Activated T-cell treated with anti-CD3 and anti-CD28 coated beads for 1 hour (primary cell): Measurements from ENCODE around the gene TPCN1.

Experiments used
- DNase-seq: peaks from one replicate; pipeline ENCODE4 v3.0.0-alpha.2; 2020; ENCODE audit warnings: low read depth

Gene TPCN1

DNA sequence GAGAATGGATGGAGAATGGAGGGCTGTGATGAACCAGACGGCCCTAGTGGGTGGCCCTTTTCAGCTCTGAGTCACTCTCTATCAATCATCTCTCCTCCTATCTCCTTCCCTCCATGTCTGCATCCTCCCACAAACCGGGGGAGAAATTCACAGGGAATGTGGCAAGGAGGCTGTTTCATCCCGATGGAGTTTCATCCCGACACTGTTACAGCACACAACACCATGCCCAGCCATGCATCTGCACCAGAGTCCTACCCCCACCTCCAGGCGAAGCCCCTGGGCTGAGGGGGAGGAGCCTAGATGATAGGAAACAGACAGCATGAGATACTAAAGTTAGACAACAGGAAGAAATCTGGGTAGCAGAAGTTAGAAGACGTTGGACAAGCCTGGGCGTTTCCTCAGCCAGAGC lies 92.9 kb downstream of the TPCN1 start:
- DNase-seq = no peak

DNA sequence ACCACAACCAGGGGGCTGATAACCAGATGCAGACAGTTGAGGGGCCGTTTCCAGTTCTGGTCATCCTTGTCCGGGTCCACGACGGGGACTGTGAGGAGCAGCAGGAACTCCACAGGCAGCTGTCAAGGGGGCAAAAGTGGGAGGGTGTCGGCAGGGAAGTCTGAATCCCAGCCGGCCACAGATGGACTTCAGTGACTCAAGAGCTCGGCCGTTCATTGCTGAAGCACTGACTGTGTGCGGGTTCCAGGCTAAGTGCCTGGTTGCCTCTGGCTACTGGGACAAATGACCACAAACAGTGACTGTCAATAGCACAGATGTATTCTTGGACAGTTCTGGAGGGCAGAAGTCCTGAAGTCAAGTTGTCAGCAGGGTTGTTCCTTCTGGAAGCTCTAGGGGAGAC lies 94.1 kb downstream of the TPCN1 start:
- DNase-seq = no peak

DNA sequence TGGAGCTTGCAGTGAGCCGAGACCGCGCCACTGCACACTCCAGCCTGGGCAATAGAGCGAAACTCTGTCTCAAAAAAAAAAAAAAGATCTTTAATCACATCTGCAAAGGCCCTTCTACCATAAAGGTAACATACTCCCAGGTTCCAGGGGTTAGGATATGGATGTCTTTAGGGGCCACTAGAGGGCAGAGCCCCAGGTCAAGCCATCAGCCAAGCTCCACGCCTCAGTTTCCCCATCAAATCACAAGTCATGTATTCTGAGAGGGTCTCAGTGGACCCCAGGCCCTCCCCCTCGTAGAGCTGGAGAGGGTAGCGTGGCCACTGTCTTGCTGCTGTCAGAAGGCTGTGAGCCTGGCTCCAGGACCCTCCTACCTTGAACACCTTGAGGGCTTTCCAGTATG lies 94.9 kb downstream of the TPCN1 start:
- no peak for DNase-seq

DNA sequence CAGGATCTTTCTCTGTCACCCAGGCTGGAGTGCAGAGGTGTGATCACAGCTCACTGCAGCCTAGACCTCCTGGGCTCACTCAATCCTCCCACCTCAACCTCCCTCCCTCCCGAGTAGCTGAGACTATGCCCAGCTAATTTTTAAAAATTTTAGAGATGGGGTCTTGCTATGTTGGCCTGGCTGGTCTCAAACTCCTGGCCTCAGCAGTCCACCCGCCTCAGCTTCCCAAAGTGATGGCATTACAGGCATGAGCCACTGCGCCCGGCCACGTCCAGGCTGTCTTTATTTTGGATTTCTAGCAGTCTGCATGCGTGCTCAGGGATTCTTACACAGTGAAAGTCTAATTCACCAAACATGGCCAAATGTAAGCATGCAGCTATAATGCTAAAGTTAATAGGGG lies 95.9 kb downstream of the TPCN1 start:
- DNase-seq = no peak

DNA sequence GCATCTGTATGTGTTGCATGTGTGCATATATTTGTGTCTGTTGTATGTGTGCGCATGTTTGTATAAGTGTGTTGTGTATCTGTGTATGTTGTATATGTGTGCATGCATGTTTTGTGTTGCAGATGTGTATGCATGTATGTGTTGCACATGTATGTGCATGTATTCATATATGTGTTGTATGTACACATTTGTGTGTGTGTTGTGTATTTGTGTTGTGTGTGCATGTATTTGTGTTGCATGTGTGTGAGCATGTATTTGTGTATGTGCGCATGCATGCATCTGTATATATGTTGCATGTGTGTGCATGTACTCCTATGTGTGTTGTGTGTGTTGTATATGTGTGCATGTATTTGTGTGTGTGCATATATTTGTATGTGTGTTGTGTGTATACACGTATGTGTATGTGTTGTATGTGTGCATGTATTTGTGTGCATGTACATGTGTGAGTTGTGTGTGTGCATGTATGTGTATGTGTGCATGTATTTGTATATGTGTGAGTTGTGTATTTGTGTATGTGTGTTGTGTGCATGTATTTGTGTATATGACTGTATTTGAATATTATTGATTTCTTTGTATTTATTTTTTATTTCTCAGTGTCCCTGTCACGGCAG lies 96.9 kb downstream of the TPCN1 start:
- no peak for DNase-seq

DNA sequence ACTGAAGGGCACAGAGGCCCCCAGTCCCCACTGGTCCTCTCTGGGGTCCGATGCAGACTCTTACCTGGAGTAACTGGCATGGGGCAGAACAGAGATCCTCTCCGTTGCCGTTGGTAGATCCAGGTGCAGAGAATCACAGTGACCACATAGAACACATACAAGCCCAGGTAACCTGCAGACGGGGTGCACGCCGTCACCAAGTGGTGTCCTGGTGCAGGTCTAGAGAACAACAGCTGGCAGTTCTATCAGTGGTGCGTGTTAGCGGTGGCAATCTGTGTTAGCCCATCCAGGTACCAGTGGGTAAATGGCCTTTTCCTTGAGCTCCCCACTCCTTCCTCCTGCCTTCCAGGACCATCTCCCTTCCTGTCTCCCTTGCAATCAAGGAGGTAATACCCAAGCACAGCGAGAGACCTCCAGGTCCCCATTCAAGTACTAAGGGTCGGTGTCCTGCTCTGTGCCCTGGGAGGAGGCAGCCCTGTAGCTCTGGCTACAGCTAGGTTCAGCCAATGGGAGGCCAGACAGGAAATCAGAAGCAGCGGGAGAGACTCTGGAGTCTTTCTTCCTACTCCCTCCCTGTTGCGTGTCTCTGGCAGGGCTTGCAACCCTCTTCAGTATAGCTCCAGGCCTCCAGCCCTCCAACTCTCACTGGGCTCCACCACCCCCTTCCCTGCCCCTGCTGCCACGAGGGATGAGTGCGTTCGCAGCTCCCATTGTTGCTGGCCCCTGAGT lies 97.8 kb downstream of the TPCN1 start:
- no peak for DNase-seq

DNA sequence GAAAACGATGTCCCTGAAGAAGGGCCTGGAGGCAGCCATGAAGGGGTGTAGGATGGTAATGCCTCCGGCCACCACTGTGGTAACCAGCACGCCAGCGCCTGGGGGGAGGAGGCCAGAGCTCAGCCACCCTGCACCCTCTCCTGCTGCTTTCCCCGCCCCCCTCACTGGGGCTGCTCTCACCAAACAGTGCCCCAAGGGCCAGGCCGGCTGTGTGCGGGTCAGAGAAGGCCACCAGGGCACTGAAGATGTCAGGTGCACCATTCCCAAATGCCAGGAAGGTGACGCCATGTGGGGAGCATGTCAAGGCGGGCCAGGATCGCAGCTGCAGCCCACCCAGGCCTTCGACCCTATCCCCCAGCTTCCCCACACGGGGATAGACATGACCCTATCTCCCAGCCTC lies 99.1 kb downstream of the TPCN1 start:
- no peak for DNase-seq

DNA sequence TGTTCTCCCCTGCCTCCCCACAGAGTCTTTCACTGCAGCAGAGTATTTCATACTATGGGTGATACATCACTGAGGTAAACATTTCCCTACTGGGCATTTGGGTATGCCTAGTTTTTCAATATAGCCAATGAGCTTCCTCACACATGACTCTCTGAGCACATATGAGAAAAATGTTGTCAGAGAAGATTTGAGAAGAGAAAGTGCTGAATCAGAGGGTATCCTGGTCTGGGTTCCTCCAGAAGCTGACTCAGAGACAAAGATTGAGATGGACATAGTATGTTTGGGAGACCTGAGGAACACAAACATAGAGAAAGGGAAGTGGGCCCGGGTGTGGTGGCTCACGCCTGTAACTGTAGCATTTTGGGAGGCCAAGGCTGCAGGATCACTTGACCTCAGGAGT lies 101.1 kb downstream of the TPCN1 start:
- DNase-seq = no peak

DNA sequence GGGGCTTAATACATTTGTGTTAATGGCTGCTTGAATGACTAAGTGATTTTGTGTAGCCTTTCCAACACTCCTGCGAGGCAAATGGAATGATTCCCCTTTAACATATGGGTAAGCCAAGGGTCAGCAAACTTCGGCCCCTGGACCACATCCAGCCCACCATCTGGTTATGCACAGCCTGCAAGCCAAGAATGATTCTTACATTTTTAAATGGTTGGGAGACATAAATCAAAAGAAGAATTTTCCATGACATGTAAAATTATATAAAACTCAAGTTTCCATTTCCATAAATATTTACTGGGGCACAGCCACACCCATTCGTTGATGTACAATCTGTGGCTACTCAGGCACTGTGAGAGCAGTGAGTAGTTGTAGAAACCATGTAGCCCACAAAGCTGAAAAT lies 104.7 kb downstream of the TPCN1 start:
- DNase-seq = no peak

DNA sequence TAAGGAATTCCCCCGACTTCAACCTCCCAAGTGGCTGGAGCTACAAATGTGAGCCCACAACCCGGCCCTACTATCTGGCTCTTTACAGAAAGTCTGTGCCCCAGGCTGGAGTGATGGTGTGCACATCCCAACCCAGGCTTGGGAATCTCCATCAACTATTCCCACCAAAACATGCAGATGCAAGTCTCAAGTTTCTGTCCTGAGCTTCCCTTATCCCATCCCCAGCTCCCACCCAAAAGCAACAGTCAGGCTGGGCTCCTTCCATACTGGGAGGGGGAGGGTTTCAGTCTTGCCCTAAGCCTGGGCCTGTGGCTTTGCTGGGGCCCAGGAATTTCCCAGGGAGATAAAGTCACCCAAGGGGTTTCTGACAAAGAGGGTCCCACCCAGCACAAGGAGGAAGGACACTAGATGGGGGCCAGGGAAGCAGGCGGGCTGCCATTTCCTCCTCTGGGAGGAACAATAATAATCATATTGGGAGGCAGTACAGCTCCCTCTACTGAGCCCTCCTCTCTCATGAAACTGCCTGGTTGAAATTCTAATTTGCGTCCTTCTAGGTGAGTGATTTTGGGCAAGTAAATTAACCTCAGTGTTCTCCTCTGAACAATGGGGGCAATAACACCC lies 105.6 kb downstream of the TPCN1 start:
- DNase-seq = no peak

DNA sequence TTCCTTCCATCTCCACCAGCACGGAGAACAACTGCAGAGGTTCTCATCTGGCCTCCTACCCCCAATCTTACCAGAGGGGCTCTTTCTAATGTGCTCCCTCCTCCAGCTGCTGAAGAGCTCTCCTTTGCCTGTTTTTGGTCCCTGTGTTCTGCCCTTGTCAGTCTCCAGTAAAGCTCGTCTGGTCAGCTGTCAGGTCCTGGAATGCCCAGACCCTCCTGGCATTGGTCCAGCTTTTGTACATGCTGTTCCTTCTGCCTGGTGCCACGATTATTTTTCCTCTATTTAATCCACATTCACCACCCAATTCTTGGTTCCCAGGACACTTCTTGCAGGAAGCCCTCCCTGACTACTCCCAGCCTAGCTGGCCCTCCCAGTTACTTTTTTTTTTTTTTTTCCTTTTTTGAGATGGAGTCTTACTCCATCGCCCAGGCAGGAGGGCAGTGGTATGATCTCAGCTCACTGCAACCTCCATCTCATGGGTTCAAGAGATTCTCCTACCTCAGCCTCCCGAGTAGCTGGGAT lies 107.2 kb downstream of the TPCN1 start:
- DNase-seq = no peak

DNA sequence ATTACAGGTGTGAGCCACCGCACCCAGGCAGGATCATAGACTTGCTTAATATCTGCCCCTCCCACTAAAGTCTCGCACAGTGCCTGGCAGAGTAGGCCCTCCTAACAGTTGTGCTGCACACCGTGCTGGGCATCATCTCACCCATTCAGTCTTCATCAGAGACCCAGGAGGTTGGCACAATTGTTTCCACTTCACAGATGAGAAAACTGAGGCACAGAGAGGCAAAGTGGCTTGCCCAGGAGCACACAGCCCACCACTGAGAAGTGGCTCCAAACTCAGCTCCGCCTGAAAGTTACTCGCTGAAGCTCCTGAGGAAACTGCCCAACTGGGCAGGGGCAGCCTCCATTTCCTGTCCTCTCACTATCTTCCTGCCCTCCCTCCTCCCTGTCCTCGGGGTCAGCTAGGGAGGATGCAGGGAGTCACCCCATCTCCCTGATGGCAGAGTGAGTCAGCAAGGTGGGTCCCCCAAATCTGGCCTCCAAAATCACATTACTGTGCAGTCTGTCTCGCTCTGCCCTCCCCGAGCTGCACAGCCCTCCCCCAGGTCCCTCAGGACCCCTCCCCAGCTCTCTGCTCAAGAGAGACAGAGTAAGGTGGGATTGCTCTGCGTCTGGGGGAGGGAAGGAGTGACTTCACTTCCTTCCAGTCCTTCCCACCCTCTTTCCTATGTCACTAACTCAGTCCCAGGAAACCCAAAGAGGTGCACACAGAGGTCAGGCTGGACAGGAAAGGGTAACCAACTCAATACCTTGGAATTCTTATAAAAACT lies 107.9 kb downstream of the TPCN1 start:
- no peak for DNase-seq

DNA sequence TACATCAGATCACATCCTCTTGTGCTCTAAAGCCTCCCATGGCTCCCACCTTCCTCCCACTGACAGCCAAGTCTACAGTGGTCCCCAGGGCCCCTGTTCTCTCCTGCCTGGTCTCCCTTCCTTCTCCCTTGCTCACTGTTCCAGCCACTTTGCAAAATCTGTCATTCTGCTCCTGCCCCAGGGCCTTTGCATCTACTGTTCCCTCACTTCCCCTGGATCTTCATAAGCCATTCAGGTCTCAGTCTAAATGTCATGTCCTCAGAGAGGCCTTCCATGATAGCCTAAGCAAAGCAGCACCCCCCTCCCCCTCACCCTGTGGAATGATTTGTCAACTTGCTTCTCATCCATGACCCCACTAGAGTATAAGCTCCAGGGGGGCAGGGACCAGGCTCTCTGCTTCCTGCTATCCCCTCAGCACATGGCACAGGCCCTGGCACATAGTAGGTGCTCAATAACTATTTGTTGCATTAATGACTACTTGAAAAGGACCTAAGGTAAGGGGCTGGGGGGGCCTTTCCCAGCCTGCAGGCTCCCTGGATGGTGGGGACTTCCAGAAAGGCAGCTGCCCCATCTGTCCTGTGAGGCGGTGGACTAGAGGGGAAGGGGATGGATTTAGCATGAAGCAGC lies 108.6 kb downstream of the TPCN1 start:
- DNase-seq = no peak

DNA sequence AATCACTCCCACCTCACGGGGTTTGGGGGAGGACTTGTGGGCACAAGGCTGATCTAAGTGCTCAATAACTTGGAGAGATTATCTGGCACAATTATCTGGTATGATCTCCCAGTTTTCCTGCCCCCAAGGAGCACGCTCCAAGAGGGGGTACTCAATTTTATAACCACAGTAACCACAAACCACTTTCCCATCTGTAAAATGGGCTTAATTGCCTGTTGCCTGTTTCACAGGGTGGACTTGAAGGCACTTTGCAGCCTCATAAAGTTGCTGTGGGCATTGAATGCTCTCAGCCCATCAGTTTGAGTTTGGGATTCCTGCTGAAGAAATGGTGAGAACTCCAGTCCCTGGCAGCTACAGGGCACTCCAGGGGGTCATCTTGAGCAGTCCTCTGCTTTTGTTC lies 109.2 kb downstream of the TPCN1 start:
- DNase-seq = no peak

DNA sequence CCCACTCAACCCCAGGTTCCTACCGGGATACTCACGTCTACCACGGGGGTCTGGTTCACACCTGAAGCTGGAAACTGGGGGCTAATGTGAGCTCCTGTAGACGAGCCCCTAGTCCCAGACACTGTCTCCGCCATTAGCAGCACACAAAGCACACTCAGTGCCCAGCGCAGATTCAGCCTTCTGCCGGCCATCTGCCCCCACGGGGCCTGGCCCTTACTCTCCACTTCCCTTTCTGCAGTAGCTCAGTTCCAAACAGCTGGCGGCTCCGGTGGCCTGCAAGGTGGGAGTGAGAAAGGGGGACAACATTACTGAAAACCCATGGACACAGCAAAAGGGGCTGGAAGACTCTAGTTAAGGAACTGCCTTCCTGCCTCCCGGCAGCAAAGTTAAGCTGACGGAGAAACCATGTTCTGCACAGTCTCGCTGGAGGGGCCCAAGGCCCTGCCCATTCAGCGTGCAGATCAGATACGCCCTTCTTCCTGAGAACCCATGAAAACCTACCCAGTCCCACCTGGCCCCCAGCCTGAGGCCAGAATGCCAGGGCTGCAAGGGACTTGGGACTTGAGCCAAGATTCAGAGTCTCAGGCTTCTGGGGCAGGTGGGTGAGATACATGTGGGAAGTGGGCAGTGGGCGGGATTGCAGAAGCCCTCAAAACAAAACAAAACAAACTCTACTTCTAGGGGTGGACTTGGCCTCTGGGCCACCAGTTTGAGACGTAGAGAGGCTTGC lies 111.6 kb downstream of the TPCN1 start:
- DNase-seq = no peak

DNA sequence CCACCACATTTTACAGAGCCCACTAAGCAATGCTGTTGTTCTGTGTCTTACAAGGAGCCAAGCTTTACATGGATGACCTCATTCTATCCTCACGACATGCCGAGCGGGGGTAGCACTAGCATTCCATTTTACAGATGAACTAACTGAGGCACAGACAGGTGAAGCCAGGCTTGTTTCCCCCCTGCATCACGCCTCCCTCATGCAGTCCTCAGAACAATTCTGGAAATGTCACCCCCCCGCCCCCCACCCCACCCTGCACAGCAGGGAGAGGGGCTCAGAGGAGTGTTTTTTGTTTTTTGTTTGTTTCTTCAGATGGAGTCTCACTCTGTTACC lies 112.1 kb downstream of the TPCN1 start:
- no peak for DNase-seq

DNA sequence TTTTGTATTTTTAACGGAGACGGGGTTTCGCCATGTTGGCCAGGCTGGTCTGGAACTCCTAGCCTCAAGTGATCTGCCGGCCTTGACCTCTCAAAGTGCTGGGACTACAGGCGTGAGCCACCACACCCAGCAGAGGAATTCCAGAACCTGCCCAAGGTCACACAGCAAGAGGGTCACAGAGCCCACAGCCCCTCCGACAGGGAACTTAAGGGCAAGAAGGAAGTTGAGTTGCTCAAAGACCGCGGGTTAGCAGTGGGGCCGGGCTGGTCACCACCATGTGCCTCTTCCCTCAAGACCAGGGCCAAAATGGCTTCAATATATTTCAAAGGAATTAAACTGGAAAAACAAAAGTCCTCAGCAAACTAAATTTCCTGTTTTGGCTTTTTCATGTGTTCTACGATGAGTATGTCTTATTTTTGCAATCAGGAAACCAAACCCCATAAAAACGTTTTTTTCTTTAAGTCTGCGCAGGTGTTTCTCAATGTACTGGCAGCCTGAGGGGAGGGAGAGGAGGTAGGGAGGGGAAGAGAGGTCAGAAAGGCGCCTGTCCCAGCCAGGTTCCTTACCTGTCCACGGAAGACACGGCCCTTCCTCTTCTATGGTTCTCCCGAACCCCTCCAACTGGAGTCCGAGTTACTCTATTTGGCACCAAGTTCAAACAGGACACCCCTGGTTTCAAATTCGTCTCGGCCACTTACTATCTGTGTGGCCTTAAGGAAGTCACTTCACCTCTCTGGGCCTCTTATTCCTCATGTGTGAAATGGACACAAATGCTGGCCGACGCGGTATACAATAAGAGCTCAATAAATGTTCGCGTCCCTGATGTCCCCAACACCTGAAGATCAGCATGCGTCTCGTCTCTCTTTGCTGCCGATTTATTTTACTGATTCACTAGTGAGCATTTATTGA lies 112.9 kb downstream of the TPCN1 start:
- no peak for DNase-seq

DNA sequence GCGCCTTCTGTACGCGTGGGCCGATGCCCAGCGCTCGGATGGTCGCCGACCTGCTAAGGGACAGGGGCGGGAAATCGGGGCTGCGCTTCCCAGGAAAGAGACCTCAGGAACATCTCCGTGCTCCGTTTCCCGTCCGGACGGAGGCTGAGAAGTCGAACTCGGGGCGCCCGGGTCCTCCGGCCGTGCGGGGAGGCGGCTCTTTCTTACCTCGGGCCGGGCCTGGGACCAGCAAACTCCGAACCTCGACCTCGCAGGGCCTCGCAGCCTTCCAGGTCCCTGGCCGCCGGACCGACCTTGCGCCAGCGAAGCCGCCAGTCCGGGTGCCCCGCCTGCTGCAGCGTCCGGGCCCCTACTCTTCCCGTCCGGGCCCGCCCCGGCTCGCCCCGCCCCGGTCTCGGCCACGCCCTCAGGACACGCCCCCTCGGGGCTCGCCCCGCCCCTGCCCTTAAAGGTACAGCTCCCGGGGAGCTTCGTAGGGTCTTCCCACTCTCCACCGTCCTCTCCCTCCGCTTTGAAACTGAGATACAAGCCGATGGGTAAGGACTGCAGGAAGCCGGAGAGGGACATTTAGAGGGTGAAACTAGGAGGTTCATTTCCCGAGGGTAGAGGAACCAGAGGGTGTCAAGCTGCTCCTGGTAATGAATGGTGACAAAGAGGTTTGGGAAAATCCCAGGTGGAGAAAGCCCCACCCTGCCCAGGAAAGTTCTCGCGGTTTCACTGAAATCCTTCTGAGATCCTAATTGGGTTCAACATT lies 113.7 kb downstream of the TPCN1 start, which contains the start of gene SLC8B1:
SLC8B1 (minus strand) TSS at position 324 of the 754 bp plus-strand sequence. CDS start 2,231 bp downstream, outside the sequence.
- DNase-seq = peak; percentile 90

DNA sequence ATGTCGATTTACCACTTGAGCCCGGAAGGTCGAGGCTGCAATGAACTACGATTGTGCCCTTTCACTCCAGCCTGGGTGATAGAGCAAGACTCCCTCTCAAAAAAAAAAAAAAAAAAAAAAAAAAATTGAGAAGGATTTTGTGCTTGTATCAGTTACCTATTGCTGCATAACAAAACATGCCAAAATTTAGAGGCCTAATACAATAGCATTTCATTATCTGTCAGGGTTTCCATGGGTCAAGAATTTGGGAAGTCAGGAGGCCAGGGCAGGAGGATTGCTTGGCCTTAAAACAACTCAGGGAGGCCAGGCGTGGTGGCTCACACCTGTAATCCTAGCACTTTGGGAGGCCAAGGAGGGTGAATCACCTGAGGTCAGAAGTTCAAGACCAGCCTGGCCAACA lies 118.3 kb downstream of the TPCN1 start:
- no peak for DNase-seq

DNA sequence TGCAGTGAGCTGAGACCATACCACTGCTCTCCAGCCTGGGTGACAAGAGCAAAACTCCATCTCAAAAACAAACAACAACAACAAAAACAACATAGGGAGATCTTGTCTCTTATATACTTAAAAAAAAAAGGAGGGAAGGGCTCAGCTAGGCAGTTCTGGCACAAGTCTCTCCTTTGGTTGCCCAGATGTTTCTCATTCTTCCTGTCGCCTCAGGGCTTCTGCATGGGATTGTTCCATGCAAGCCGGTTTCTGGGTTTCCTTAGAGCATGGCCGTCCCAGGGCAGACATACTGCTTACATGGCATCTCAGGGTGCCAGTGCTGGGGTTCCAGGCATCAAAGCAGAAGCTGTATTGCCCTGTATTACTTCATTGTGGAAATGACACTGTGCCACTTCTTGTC lies 118.8 kb downstream of the TPCN1 start:
- DNase-seq = no peak
